CD4-positive, alpha-beta T cell (primary cell): ENCODE measurements around the gene ZBTB24. TPM values are rescaled to one million over a fixed set of nuclear protein-coding genes. Genes with fewer than 3 reads are reported as not detected.

Experiments used
- ATAC-seq: fragments of 200-7000 bp; cut with Tn5 transposase; one replicate; pipeline ENCODE4 v1.10.0; 2022; ENCODE audit warnings: mild to moderate bottlenecking; ENCODE audit not compliant: poor library complexity
- CTCF ChIA-PET: fragments of 350-600 bp; sonication (Branson Sonifier 250); formaldehyde crosslinking; loops from one replicate; lab custom pipeline; 2021; ENCODE audit warnings: antibody characterized with exemption, inconsistent platforms; lab: Charles Lee
- POLR2A ChIA-PET: fragments of 350-600 bp; sonication (Branson Sonifier 250); formaldehyde crosslinking; loops from one replicate; lab custom pipeline; 2021; ENCODE audit warnings: antibody characterized with exemption, inconsistent platforms; lab: Charles Lee
- DNase-seq, 14 experiments: peaks; one replicate each; pipeline ENCODE4 v3.0.0-alpha.2; 2013 to 2020; ENCODE audit warnings: mixed read lengths in 2 of 14
- H3K27ac ChIP-seq, 2 donors: one replicate each; pipeline versions ENCODE4 v1.5.1 to v1.7.0; 2013; ENCODE audit warnings: low read length in 2 of 2, low read depth in 1 of 2, mild to moderate bottlenecking in 1 of 2
- H3K27me3 ChIP-seq, 2 experiments: 1 replicate in 1 of 2; 2 replicates in 1 of 2; pipeline versions ENCODE4 v1.6.1 to v1.7.0; 2013; ENCODE audit warnings: low read length in 2 of 2, control low read depth in 1 of 2, mild to moderate bottlenecking in 1 of 2, moderate library complexity in 1 of 2; ENCODE audit not compliant: insufficient read depth in 2 of 2, control insufficient read depth in 1 of 2
- H3K36me3 ChIP-seq: one replicate; pipeline ENCODE4 v1.6.1; 2013; ENCODE audit warnings: low read length, control low read depth; ENCODE audit not compliant: insufficient read depth
- H3K4me1 ChIP-seq: one replicate; pipeline ENCODE4 v1.6.1; 2013; ENCODE audit warnings: low read length, control low read depth; ENCODE audit not compliant: insufficient read depth
- H3K4me3 ChIP-seq: one replicate; pipeline ENCODE4 v1.5.1; 2013; ENCODE audit warnings: mild to moderate bottlenecking, low read length, moderate library complexity
- H3K9me3 ChIP-seq, 2 experiments: 1 replicate in 1 of 2; 2 replicates in 1 of 2; pipeline versions ENCODE4 v1.6.1 to v1.7.0; 2013; ENCODE audit warnings: low read length in 2 of 2, mild to moderate bottlenecking in 2 of 2, control low read depth in 1 of 2, moderate library complexity in 1 of 2; ENCODE audit not compliant: control insufficient read depth in 1 of 2, insufficient read depth in 1 of 2
- H3K27ac Mint-ChIP-seq: one replicate; pipeline ENCODE4 v1.8.0; 2020; ENCODE audit warnings: mixed read lengths
- H3K27me3 Mint-ChIP-seq: one replicate; pipeline ENCODE4 v1.8.0; 2021; ENCODE audit warnings: mixed read lengths
- H3K36me3 Mint-ChIP-seq: one replicate; pipeline ENCODE4 v1.8.0; 2021; ENCODE audit warnings: low read depth, mixed read lengths
- H3K4me1 Mint-ChIP-seq: one replicate; pipeline ENCODE4 v1.8.0; 2021; ENCODE audit warnings: low read depth, mixed read lengths
- H3K4me3 Mint-ChIP-seq: one replicate; pipeline ENCODE4 v1.8.0; 2020; ENCODE audit warnings: mild to moderate bottlenecking, mixed read lengths
- H3K9me3 Mint-ChIP-seq: one replicate; pipeline ENCODE4 v1.8.0; 2020; ENCODE audit warnings: mixed read lengths
- CTCF ChIP-seq: fragments of 200-600 bp; IDR thresholded peaks from one replicate; pipeline ENCODE4 v1.8.0; 2022; ENCODE audit warnings: antibody characterized with exemption, mild to moderate bottlenecking
- intact Hi-C, 2 experiments: fragments of 100-400 bp; cut with DNase I in 1 of 2; cut with micrococcal nuclease in 1 of 2; formaldehyde crosslinking; loops; one replicate each; pipeline versions ENCODE4 v1.15.1 to v1.9.0; 2023 to 2025; cut with DNase I, micrococcal nuclease
- total RNA-seq, 174 experiments: library from RNA in 2 of 174; stranded (reverse) in 2 of 174; gene quantifications; one replicate each; pipeline ENCODE4 v1.2.3 and lab custom pipeline; 2021 to 2026

ZBTB24 gene
- total RNA-seq, 2 experiments from 2014 or later: 10.4 to 10.5 TPM

GRCh38 chr6:109455437-109456110 lies 27.4 kb downstream of the ZBTB24 start, which contains the start of gene MICAL1:
Gene MICAL1, minus strand, starts transcription at chr6:109455772. Its CDS starts 1,576 bp downstream, at chr6:109454196.
- ChIA-PET CTCF (interaction anchor here (0.6 to 5.8 kb wide), 6 partner anchors 8 to 73 kb away, joined by 3 to 42 read pairs (median 3); partner anchors contain the start of genes CD164, PPIL6 and SMPD2), POLR2A (interaction anchor here (0.6 to 9.5 kb wide), 10 partner anchors 9 to 897 kb away, joined by 3 to 137 read pairs (median 8); partner anchors contain the start of genes CD164, PPIL6, SESN1 and SMPD2)
- Mint-ChIP-seq H3K27me3 (no peaks in the 10 kb centered on the region), H3K4me1 (peaks cover 67% of the 10 kb centered on the region), H3K9me3 (no peaks in the 10 kb centered on the region), H3K36me3 (peaks cover 29% of the 10 kb centered on the region), H3K27ac (peak within 1 kb of the TSS; percentile 95), H3K4me3 (peak within 1 kb of the TSS; percentile 99)
- Histone ChIP-seq H3K9me3 (no peaks in the 10 kb centered on the region), H3K4me1 (peaks cover 75% of the 10 kb centered on the region), H3K36me3 (peaks cover 19% of the 10 kb centered on the region), H3K4me3 (peak within 1 kb of the TSS; percentile 97), H3K27ac (peak within 1 kb of the TSS; percentile 91 to 94), H3K27me3 (no peaks in the 10 kb centered on the region)
- DNase-seq (peak; percentile 45 to 92 (median 70)), ATAC-seq (peak; percentile 58)
- no peak for TF ChIP-seq CTCF
- intact Hi-C loops: loop anchor here (1.0 to 10.0 kb wide), 5 partner anchors 27 to 1629 kb away; partner anchors contain the start of genes ZBTB24 (in 2 of the 2), AK9 (in 1 of the 2), CD164 (in 1 of the 2) and FIG4 (in 1 of the 2)

- ChIA-PET CTCF (interaction anchor here (1.2 to 5.8 kb wide), 5 partner anchors 9 to 72 kb away, joined by 3 to 42 read pairs (median 4); partner anchors contain the start of genes CD164, PPIL6 and SMPD2), POLR2A (interaction anchor here (0.6 to 9.5 kb wide), 12 partner anchors 9 to 896 kb away, joined by 3 to 137 read pairs (median 6); partner anchors contain the start of genes CD164, PPIL6, SESN1 and SMPD2)
- Histone ChIP-seq H3K4me1 (peaks cover 83% of the 10 kb centered on the region), H3K27me3 (no peaks in the 10 kb centered on the region), H3K27ac (peak overlapping the region; percentile 91 to 94), H3K36me3 (peaks cover 19% of the 10 kb centered on the region), H3K9me3 (no peaks in the 10 kb centered on the region), H3K4me3 (peak overlapping the region; percentile 97)
- H3K4me1 Mint-ChIP-seq: peaks cover 73% of the 10 kb centered on the region
- peak; percentile 69 for ATAC-seq
- intact Hi-C loops: loop anchor here (1.0 to 10.0 kb wide), 7 partner anchors 13 to 1630 kb away; partner anchors contain the start of genes CD164 (in 2 of the 2), ZBTB24 (in 2 of the 2), AK9 (in 1 of the 2) and FIG4 (in 1 of the 2)
- no peaks in the 10 kb centered on the region for H3K27me3 Mint-ChIP-seq
- H3K36me3 Mint-ChIP-seq: peaks cover 37% of the 10 kb centered on the region
- no peaks in the 10 kb centered on the region for H3K9me3 Mint-ChIP-seq
- peak; percentile 51 to 92 (median 70) for DNase-seq
- TF ChIP-seq CTCF: no peak
- peak overlapping the region; percentile 99 for H3K4me3 Mint-ChIP-seq
- H3K27ac Mint-ChIP-seq: peak overlapping the region; percentile 95
Measured at GRCh38 chr6:109454496-109455436, 28.3 kb downstream of the ZBTB24 start.
